CD4-positive, alpha-beta T cell treated with Interleukin-1 beta for 1 hour (primary cell): ENCODE data around the gene C10orf95.
"Not testable (repeated sequence)": the region's sequence is repeated elsewhere in the genome, so short reads cannot be mapped to it uniquely, and the experiment has no call there.

Source experiments
- DNase-seq, 2 donors: peaks; one replicate each; pipeline ENCODE4 v3.0.0-alpha.2; 2020 to 2022

Gene C10orf95, protein sequence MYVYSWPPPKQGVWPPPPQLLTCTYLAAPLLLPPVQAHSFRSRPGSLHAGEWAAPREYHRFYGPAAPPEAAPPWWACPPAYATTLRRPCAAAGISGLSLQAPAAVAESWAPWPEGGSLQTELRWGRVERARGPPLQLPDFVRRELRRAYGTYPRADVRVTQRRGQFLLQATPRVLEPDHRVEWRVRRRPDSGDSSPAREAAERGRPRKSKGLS

DNA sequence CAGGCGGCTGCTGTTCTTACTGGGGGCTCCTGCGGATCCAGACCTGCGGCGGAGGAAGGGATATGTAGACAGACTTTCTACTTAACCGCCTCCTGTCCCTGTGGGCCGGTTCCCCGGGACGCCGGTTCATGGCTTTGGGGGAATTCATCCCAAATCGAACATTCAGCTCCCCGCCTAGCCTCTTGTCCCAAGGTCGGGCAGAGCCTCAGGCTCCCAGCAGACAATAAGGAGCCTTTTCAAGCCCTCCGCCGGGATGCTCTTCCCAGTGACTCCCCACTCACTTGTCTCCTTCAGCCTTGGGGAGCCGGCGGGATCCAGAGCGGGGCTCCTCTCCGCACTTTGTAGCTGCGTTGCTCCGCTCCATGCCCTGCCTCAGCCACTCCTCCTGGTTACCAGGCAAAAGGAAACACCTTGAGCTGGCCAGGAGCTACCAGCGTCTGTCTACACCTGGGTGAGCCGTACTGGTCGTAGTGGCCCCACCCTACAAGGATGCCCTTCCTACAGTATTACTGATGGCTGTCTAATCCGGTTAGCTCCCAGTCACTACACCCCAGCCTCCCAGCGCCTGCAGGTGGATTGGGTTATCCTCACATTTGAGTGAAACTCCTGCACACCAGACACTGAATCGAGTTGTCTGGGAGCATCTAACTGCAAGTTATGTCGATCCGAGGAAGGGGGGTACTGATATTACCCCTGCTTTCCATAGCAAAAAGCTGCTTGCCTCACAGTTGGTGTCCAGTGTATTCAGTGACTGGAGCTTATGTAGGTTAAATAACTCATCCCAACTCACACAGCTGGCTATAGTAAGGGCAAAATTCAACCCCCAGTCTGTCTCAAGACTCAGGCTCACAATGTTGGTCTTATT is at the start of gene C10orf95:
Gene C10orf95 (minus strand): TSS at position 439 of the 865 bp plus-strand sequence. CDS start 450 bp downstream, outside the sequence.
- DNase-seq, result no peak

DNA sequence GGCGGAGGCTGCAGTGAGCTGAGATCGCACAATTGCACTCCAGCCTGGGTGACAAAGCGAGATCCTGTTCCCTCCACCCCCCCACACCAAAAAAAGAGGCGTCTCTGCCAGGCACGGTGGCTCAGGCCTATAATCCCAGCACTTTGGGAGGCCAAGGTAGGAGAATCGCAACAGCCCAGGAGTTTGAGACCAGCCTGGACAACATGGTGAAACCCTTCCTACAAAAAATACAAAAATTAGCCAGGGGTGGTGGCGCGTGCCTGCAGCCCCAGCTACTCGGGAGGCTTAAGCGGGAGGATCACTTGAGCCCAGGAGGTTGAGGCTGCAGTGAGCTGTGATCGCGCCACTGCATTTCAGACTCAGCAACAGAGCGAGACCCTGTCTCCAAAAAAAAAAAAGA is 49.3 kb upstream of the C10orf95 start:
- DNase-seq, result not testable (repeated sequence)

DNA sequence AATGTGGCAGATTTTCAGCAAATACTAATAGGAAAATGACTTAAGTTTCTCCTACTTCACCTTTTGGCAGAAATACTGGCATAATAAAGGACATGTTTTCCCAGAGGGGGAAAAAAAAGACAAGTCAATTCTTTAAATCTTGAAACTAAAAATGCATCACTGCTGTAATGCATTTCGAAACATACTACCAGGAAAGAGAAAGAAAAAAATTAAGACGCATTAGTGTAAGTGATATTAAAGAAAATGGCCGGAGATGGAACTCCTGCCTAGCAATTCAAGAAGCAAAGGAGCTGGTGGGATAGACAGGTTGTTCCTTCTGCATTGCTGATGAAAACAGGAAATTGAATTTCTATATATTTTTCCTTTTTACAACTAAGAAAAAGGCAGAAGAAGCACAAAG is 48.0 kb upstream of the C10orf95 start:
- DNase-seq, result no peak

DNA sequence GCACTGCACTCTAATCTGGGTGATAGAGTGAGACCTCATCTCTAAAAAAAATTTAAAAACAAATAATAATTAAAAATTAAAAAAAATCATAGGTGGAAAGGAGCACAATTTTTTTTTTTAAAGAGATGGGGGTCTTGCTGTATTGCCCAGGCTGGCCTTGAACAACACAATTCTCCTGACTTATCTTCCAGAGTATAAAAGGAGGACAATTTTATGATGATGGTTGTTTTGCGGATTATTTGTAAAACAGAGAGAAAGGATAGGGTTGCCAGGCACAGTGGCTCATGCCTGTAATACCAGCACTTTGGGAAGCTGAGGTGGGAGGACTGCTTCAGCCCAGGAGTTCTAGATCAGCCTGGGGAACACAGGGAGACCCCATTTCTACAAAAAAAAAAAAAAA is 46.2 kb upstream of the C10orf95 start:
- DNase-seq, result no peak

DNA sequence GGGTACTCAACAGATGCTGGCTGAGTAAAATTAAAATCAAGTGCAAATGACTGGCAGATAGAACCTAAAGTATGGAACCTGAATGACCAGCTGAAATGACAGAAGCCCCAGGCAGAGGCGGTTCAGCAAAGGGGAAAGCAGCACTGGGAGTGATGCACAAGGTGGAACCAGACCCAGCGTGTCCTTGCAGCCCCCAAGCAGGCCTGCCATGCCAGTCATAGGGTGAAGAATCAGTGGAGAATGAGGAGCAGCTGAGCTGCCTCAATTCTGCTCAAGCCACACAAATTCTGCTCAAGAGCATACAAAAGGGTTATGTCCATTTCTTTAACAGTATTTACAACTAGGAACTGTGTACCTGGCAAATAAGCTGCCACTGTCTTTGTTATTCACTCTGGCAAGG is 42.4 kb upstream of the C10orf95 start:
- no peak for DNase-seq

DNA sequence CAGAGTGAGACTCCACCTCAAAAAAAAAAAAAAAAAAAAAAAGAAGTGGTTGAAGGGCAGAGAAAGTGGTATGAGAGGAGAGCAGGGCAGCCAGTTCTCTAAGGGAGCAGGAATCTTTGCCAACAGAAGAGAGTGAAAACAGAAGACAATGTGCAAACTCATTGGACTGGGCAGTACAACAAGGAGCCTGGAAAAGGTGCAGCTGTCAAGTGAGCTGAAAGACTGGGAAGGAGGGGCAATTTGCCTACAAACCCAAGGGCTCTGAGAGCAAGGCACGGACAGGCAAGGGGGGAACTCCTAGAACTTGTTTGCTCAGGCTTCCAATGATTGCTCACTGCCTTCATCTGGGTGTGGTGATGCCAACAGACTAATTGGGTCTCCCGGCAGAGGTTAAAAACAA is 41.6 kb upstream of the C10orf95 start:
- DNase-seq, result no peak

DNA sequence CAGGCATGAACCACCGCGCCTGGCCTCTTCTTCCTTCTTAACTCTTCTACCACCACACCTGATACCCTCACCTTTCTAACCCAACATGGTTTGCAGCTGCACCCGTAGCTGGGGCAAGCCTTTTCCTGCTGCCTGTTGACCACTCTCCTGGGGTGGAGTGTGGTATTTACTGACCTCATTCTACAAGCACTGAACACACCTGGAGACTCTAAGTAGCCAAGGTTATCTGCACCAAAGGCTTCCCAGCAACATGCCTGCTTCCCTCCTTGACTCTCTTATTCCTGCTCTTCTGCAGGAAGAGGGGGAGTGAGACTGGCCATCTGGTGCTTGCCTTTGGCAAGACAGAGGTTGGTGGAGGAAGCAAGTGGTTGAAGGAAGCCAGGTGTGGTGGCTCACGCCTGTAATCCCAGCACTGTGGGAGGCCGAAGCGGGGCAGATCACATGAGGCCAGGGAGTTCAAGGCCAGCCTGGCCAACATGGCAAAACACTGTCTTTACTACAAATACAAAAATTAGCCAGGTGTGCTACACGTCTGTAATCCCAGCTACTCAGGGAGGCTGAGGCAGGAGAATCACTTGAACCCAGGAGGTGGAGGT is 41.1 kb upstream of the C10orf95 start:
- no peak for DNase-seq

DNA sequence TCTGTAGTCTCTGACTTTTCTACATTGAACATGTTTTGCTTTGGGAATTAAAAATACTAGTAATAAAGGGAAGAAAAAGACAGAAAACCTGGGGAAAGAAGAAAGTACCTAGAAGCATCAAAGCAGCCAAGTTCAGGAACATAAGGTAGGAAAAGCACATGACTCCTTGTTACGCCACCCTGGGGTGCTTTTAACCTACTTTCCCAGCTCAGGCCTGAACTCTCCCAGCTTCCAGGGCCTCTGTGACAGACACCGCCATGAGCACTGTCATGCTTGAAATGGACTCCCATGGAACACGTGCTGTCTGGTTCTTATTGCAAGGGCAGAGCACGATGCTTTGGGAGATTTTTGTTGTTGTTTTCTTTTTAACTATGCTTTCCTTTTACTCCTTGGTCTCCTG is 39.8 kb upstream of the C10orf95 start:
- no peak for DNase-seq

DNA sequence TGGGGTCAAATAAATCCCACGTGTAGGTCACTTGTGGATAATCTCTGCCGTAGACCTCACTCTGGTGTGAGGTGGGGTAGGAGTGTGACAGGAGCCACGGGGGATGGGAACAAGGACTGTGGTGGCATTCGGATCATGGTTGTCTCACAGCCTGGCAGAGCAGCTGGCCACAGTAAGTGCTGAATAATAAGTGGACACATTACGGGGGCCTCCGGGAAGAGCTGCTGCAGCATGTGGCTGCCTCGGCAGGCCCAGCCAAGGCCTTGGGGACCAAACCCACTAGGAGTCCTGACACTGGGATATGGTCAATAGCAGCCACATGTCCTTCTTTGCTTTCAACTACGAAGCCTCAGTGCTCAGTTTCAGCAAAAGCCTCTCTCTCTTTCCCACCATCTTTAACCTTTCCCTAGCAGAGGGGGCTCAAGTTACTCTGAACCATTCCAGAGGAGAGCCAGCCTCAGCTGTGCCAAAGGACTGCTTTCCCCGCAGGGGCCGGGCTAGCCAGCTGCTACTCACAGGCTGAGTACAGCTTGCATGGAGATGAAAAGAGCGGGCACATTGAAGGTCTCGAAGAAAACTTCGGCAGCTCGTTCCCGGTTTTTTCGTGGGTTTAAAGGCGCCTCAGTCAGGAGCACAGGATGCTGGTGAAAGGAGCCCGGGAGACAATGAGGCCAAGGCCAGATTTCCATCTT is 33.9 kb upstream of the C10orf95 start:
- DNase-seq, result no peak

DNA sequence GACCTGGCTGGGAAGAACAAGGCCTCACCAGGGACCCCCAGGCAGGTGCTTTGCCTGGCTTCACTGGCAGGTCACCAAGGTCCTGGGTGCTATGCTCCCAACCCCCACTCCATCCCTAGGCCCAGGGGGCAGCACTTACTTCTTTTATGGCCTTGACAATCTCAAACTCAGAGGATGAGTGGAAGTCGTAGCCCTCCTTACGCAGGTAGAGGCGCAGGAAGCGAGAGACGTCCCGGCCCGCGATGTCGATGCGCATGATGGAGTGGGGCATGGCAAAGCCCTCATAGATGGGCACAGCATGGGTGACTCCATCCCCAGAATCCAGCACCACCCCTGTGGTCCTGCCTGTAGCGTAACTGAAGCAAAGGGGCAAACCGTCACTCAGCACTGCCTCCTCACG is 32.7 kb upstream of the C10orf95 start:
- no peak for DNase-seq

DNA sequence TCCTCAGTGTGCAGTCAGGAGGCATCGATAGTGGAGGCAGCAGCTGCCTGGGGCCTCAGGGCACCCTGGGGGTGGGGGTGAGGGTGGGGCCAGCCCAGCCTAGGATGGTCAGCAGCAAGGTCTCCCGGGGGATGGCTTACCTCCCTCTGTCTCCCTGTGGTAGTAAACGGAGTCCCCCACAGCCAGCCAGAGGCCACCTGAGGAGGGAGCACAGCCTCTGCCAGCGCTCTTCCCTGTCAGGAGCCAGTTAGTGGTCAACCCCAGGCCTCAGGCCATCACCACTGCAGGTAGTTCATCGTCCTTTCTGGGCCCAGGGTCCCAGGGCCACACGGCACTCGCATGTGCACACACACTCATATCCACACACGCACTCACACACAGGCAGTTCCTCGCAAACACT is 29.1 kb upstream of the C10orf95 start:
- no peak for DNase-seq

DNA sequence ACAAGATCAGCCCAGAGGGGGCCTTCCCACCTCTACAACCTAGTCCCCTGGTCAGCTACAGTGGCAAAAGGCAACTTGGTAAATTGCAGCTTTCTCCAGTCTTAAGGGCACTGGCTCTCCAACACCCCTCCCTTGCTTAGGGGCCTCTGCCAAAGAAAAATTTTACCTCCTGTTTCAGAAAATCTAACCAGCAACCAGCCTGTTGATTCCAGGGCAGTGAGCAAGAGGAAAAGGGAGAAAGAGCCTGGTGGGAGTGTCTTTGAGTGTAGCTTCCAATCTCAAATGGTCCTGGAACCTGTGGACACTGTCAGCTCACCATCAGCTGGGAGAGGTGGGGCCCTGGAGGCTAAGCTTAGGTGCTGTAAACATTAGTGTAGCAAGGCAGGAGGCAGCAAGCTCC is 28.3 kb upstream of the C10orf95 start:
- DNase-seq, result no peak

DNA sequence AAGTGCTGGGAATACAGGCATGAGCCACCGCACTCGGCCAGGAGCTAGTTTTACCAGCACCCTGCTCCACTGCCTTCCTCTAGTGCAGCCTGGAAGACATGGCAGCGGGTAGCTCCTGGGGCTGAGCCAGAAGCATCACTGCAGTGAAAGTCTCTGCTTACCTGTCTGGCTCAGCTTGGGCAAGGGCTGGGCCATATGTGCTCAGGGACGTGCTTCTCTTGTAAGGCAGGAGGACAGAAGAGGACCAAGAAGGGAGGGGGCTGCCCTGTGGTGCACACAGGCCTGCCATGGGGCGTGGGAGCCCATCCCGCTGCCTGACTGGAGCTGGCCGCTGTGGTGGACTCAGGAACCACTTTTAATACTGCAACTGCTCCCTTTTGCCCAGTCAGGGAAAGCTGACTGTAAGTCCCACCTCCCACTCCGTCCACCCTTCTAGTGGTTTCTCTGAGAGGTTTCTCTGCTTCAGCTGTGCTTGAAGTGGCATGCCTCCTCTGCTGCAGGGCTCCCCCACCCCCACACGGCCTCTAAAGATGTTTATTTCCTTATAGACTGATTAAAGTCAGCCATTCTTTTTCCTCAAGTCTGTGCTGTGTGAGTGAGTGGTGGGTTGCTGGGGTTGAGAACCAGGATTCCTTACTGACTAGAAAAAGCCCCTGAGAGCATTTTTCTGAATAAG is 25.3 kb upstream of the C10orf95 start:
- no peak for DNase-seq

DNA sequence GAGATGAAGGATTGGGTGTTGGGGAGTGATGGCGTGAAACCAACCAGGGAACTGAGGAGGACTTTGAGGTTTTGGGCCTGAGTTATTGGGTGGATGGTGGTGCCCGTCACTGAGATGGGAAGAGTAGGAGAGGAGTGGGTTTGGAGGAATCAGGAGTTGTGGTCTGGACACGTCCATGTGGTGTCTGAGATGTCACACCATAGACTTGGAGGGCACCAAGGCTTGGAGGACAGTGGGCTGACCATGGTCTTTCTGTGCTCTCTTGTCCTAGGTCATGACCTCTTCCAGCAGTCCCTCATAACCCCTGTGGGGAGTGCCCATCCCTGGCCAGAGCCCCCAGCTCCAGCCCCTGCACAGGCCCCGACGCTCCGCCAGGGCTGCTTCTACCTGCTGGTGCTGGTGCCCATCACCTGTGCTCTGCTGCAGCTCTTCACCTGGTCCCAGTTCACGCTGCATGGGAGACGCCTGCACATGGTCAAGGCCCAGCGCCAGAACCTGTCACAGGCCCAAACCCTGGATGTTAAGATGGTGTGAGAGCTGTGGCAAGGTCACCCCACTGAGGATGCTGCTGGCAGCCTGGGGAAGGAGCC is 24.2 kb upstream of the C10orf95 start:
- DNase-seq, result no peak

DNA sequence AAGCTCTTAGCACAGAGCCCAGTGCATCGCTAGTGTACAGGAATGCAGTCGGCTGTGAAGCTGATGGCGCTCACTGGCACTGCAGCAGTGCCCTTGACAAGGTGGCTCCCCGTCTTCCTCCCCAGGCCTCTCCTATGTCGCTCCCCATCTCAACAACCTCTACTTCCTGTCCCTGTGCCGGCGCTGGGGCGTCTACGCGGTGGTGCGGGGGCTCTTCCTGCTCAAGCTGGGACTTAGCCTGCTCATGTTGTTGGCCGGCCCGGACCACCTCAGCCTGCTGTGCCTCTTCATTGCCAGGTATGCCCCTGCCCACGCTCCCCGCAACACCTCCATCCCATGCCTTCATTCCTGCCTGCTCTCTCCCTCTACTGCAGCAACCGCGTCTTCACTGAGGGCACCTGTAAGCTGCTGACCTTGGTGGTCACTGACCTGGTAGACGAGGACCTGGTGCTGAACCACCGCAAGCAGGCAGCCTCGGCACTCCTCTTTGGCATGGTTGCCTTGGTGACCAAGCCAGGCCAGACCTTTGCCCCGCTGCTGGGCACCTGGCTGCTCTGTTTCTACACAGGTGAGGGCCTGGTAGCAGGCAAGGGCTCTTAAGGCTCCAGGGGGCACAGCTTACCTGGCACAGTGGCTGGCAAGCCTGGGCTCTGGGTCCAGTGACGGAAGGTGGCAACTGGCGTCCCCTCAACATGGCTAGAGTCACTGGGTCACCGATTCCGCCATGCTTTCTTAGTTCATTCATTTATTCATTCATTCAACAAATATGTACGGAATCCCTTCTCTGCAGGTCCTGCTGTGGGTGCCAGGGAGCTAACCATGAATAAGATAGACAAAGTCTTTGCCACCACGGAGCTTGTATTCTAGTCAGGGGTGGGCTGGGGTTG is 22.3 kb upstream of the C10orf95 start:
- no peak for DNase-seq

DNA sequence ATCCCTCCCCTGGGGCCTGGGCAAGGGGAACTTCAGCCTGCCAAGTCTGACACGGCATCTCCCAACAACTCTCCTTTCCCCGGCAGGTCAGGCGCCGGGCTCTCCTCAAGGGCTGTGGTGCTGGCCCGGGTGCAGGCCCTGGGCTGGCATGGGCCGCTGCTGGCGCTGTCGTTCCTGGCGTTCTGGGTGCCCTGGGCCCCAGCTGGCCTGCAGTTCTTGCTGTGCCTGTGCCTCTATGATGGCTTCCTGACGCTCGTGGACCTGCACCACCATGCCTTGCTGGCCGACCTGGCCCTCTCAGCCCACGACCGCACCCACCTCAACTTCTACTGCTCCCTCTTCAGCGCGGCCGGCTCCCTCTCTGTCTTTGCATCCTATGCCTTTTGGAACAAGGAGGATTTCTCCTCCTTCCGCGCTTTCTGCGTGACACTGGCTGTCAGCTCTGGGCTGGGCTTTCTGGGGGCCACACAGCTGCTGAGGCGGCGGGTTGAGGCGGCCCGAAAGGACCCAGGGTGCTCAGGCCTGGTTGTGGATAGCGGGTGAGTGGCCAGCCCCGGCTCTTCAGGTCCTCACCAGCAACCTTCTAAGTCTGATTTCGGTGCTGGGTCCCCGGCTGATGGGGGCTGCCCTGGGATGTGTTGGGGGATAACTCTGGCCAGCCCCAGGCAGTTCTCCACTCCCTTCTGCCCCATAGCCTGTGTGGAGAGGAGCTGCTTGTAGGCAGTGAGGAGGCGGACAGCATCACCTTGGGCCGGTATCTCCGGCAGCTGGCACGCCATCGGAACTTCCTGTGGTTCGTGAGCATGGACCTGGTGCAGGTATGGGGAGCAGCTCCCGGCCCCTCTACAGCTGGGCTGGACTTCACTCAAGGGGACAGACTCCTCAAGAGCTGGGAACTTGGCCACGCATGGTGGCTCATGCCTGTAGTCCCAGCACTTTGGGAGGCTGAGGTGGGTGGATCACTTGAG is 19.5 kb upstream of the C10orf95 start:
- DNase-seq, result no peak

DNA sequence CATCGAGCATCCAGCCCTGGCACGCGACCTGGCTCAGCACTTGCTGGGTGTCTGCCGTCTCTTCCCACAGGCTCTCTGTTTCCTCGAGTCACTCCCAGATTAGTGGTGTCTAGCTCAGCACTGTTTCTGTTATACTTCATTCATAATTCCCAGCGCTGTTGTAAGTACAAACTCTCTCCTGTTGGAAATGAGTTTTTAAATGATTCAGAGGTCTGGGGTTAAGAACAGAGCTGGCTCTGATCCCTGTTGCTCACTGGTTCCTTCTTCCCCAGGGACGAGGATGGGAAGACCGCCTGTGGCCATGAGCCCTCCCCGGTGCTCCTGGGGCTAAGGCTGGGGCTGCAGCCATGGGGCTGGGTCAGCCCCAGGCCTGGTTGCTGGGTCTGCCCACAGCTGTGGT is 17.3 kb upstream of the C10orf95 start:
- DNase-seq, result no peak

DNA sequence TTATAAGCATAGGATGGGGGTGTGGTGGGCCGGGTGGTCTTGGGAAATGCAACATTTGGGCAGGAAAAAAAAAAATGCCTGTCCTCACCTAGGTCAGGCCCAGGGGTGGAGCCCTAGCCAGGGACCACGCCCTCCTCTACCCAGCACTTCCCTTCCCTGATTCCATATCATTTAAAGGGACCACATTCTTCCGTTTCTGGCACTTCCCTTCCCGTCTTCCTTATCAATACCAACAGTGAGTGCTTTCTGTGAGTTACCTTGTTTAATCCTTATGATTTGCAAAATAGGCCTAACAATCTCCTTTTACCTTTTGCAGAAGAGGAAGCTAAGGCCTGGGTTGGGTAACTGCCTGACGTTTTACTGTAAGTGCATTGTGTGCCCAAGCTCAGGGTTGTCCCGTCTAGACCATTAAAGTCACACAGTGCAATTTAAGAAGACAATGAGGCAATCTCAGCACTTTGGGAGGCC is 16.7 kb upstream of the C10orf95 start:
- peak in 1 of 2 donors; percentile 26 for DNase-seq

DNA sequence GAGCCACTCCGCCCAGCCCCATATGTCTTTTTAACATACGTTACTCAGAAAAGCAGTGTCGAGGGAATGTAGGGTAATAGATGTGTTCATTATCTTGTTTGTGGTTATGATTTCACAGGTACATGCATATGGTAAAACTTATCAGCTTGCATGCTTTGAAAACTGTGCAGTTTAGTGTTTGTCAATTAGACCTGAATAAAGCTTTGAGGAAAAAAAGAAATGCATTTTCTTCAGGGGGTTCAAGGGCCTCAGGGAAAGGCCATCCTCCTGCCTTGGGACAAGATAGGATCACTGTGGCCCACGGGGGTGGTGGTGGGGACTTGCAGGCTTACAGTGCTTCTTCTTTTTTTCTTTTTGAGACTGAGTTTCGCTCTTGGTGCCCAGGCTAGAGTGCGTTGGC is 16.0 kb upstream of the C10orf95 start:
- DNase-seq, result no peak

DNA sequence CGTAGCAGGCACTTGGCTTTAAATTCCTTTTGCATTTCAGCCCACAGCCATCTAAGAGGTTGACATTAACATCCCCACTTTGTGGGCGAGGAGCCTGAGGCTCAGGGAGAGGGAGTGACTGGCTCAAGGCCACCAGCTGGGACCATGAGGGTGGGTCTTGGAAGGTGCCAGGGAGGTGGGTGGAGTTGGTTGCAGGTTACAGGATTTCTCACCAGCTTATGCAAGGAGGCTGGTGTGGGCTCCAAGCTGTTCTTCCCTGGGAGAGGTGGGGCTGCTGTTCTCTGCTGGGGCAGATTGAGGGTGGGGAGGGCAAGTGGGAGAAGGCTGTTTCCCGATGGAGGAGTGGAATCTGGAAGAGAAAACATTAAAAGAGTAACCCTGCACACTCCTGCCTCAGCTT is 14.1 kb upstream of the C10orf95 start:
- no peak for DNase-seq
